Keratinocyte (primary cell): ENCODE data around the gene MMP24. TPM values are rescaled to one million over a fixed set of nuclear protein-coding genes. Genes with fewer than 3 reads are reported as not detected.

Experiments
- DNase-seq: peaks from one replicate; pipeline ENCODE4 v3.0.0-alpha.2; 2011; ENCODE audit warnings: low read depth, missing footprints, low spot score
- FAIRE-seq: peaks from 2 replicates; lab custom pipeline; 2011; peaks lifted over from hg19 to GRCh38; lab: Jason Lieb, UNC
- H2AFZ ChIP-seq: 2 replicates; pipeline ENCODE4 v1.6.0; 2012; ENCODE audit warnings: low read length, control low read depth, inconsistent platforms; ENCODE audit not compliant: control insufficient read depth
- H3K27ac ChIP-seq: 2 replicates; pipeline ENCODE4 v1.5.1; 2011; ENCODE audit warnings: low read length; ENCODE audit not compliant: control insufficient read depth, insufficient read depth
- H3K27me3 ChIP-seq: 3 replicates; pipeline ENCODE4 v1.6.0; 2011; ENCODE audit warnings: low read length; ENCODE audit not compliant: control insufficient read depth, insufficient read depth; ENCODE audit errors: extremely low read depth
- H3K36me3 ChIP-seq, 2 experiments: 2 replicates in 1 of 2; 3 replicates in 1 of 2; pipeline ENCODE4 v1.5.1; 2011; ENCODE audit warnings: low read length in 2 of 2, mild to moderate bottlenecking in 1 of 2; ENCODE audit not compliant: control insufficient read depth in 2 of 2, insufficient read depth in 2 of 2; ENCODE audit errors: extremely low read depth in 1 of 2
- H3K4me1 ChIP-seq: 3 replicates; pipeline ENCODE4 v1.5.1; 2011; ENCODE audit warnings: low read length; ENCODE audit not compliant: control insufficient read depth, insufficient read depth; ENCODE audit errors: extremely low read depth
- H3K4me2 ChIP-seq: 3 replicates; pipeline ENCODE4 v1.6.0; 2011; ENCODE audit warnings: low read depth, low read length; ENCODE audit not compliant: control insufficient read depth, insufficient read depth; ENCODE audit errors: extremely low read depth
- H3K4me3 ChIP-seq, 3 experiments: fragments of 200-600 bp in 1 of 3; sonication (generic) in 1 of 3; 2 replicates in 2 of 3; 3 replicates in 1 of 3; pipeline ENCODE4 v1.5.1; 2011 to 2016; ENCODE audit warnings: low read length in 3 of 3, mild to moderate bottlenecking in 3 of 3, control low read depth in 2 of 3, inconsistent platforms in 1 of 3, low read depth in 1 of 3, mixed read lengths in 1 of 3, mixed run types in 1 of 3, moderate library complexity in 1 of 3; ENCODE audit not compliant: control insufficient read depth in 2 of 3, insufficient read depth in 2 of 3; ENCODE audit errors: extremely low read depth in 1 of 3
- H3K79me2 ChIP-seq: 2 replicates; pipeline ENCODE4 v1.6.0; 2012; ENCODE audit warnings: low read length; ENCODE audit not compliant: control insufficient read depth, insufficient read depth
- H3K9ac ChIP-seq: 3 replicates; pipeline ENCODE4 v1.6.0; 2011; ENCODE audit warnings: low read length; ENCODE audit not compliant: control insufficient read depth, insufficient read depth; ENCODE audit errors: extremely low read depth
- H3K9me1 ChIP-seq: 3 replicates; pipeline ENCODE4 v1.6.0; 2011; ENCODE audit warnings: low read length; ENCODE audit not compliant: control insufficient read depth, insufficient read depth; ENCODE audit errors: extremely low read depth
- H3K9me3 ChIP-seq: 2 replicates; pipeline ENCODE4 v1.5.1; 2012; ENCODE audit warnings: low read depth, low read length; ENCODE audit not compliant: control insufficient read depth
- H4K20me1 ChIP-seq: 3 replicates; pipeline ENCODE4 v1.6.0; 2011; ENCODE audit warnings: low read length; ENCODE audit not compliant: control insufficient read depth, insufficient read depth; ENCODE audit errors: extremely low read depth
- CTCF ChIP-seq, 3 experiments: IDR thresholded peaks in 1 of 3; conservative IDR thresholded peaks in 1 of 3; optimal IDR thresholded peaks in 1 of 3; 2 replicates in 2 of 3; 3 replicates in 1 of 3; pipeline versions ENCODE3 to v1.5.1; 2011; ENCODE audit warnings: low read length in 3 of 3, mild to moderate bottlenecking in 3 of 3, moderate library complexity in 2 of 3, control low read depth in 1 of 3, inconsistent platforms in 1 of 3; ENCODE audit not compliant: insufficient read depth in 2 of 3; ENCODE audit errors: extremely low read depth in 1 of 3
- EZH2 ChIP-seq: IDR thresholded peaks from one replicate; pipeline ENCODE4 v1.6.1; 2012; ENCODE audit warnings: inconsistent platforms, mild to moderate bottlenecking, low read length, moderate library complexity
- dilution Hi-C: fragments of 300-500 bp; cut with MboI; formaldehyde crosslinking; loops from one replicate; pipeline ENCODE4 v1.7.0; 2020; ENCODE audit warnings: low sequenced_read_pairs; ENCODE audit not compliant: extremely low pct_ligation_motif_present
- polyA plus RNA-seq, 5 experiments: library from polyadenylated mRNA; depleted of rRNA in 3 of 5; stranded (reverse) in 3 of 5; stranded (forward) in 1 of 5; unstranded in 1 of 5; fragments of >200 nt; gene quantifications; 1 replicate in 1 of 5; 2 replicates in 3 of 5; 3 replicates in 1 of 5; pipeline versions ENCODE4 v1.2.1 to v1.2.3, GENCODE V29; 2011 to 2012; ENCODE audit warnings: missing spikeins in 2 of 5, low read depth in 1 of 5, low replicate concordance in 1 of 5

MMP24 gene
- polyA plus RNA-seq, 1 donor (not counting 4 experiments of a cell fraction or from before 2014, with no cell fraction given), result not detected

DNA sequence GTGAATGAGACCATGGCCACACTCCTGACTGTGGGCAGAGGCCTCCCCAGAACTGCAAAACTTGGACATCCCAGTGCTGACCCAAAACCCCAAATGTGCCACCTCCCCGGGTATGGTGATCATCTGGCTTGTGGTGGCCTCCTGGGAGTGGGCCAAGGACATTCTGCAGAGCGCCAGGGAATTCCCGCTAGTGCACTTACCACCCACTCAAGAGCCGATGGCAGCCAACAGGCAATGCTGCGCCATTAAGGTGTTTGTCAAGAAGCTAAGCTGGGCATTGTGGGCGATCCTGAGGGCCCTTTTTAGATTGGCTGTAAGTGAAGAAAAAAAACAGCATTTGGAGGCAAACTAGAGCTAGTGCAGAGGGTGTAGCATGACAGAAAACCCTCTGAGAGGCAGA is 9.4 kb downstream of the MMP24 start:
- H3K27ac ChIP-seq, result no peak overlapping the region
- H4K20me1 ChIP-seq, result no peaks in the 10 kb centered on the region
- H3K4me3 ChIP-seq, result no peak overlapping the region
- TF ChIP-seq CTCF (optimal IDR thresholded peaks at IDR 0.05 in 1 of 3, IDR thresholded peaks at IDR 0.05 in 1 of 3, conservative IDR thresholded peaks at IDR 0.05 in 1 of 3; ENCODE audit: extremely low read depth in 1 of 3, insufficient read depth in 2 of 3, low read length in 3 of 3) (no peak), EZH2 (no peak)
- H3K9me3 ChIP-seq, result no peaks in the 10 kb centered on the region
- no peaks in the 10 kb centered on the region for H3K9me1 ChIP-seq
- FAIRE-seq (no peak), DNase-seq (no peak)
- no peak overlapping the region for H3K9ac ChIP-seq
- H2AFZ ChIP-seq, result no peak overlapping the region
- H3K36me3 ChIP-seq, result no peaks in the 10 kb centered on the region
- H3K79me2 ChIP-seq, result no peaks in the 10 kb centered on the region
- H3K4me2 ChIP-seq, result no peak overlapping the region
- dilution Hi-C loops, result no loop called here
- H3K27me3 ChIP-seq, result peaks cover 2% of the 10 kb centered on the region
- H3K4me1 ChIP-seq, result no peaks in the 10 kb centered on the region

DNA sequence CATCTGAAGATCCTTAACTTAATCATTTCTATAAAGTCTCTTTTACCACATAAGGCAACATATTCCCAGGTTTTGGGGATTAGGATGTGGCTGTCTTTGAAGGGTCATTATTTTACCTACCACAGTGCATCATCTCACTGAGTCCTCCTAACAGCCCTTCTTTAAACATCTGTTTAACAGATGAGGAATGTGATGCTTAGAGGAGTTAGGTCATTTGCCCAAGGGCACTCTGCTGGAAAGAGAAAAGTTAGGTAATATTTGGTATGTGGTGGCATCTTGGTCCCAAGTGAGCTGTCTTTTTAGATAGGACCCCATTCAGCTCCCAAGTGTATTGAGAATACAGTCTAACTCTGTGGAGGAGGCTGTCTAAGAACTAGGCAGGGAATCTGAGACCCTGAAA is 11.0 kb downstream of the MMP24 start:
- Histone ChIP-seq H3K36me3 (no peaks in the 10 kb centered on the region), H3K4me1 (no peaks in the 10 kb centered on the region), H3K27me3 (peaks cover 10% of the 10 kb centered on the region), H3K9me3 (no peaks in the 10 kb centered on the region), H3K9ac (no peak overlapping the region), H3K4me3 (no peak overlapping the region), H3K4me2 (no peak overlapping the region), H4K20me1 (no peaks in the 10 kb centered on the region), H2AFZ (no peak overlapping the region), H3K79me2 (no peaks in the 10 kb centered on the region), H3K9me1 (no peaks in the 10 kb centered on the region), H3K27ac (no peak overlapping the region)
- no peak for DNase-seq
- FAIRE-seq, result no peak
- TF ChIP-seq CTCF (optimal IDR thresholded peaks at IDR 0.05 in 1 of 3, IDR thresholded peaks at IDR 0.05 in 1 of 3, conservative IDR thresholded peaks at IDR 0.05 in 1 of 3; ENCODE audit: extremely low read depth in 1 of 3, insufficient read depth in 2 of 3, low read length in 3 of 3), result no peak
- no peak for TF ChIP-seq EZH2
- dilution Hi-C loops, result no loop called here
